Activated naive CD4-positive, alpha-beta T cell treated with anti-CD3 and anti-CD28 coated beads, Interleukin-2, amount 50 U/mL, for 24 hours (primary cell): Measurements from ENCODE around the gene MLH3.

ENCODE experiments used
- H3K27ac Mint-ChIP-seq: one replicate; pipeline ENCODE4 v1.8.0; 2021; ENCODE audit warnings: mild to moderate bottlenecking, mixed read lengths
- H3K27me3 Mint-ChIP-seq: one replicate; pipeline ENCODE4 v1.8.0; 2021; ENCODE audit warnings: mixed read lengths
- H3K36me3 Mint-ChIP-seq: one replicate; pipeline ENCODE4 v1.8.0; 2021; ENCODE audit warnings: mixed read lengths
- H3K4me1 Mint-ChIP-seq: one replicate; pipeline ENCODE4 v1.8.0; 2021; ENCODE audit warnings: mixed read lengths
- H3K4me3 Mint-ChIP-seq: one replicate; pipeline ENCODE4 v1.8.0; 2021; ENCODE audit warnings: mild to moderate bottlenecking, mixed read lengths
- H3K9me3 Mint-ChIP-seq: one replicate; pipeline ENCODE4 v1.8.0; 2021; ENCODE audit warnings: mixed read lengths

MLH3 gene

GRCh38 chr14:74977164-74977900 lies 73.9 kb downstream of the MLH3 start:
- H3K27me3 Mint-ChIP-seq = no peaks in the 10 kb centered on the region
- H3K9me3 Mint-ChIP-seq = no peaks in the 10 kb centered on the region
- no peak overlapping the region for H3K4me3 Mint-ChIP-seq
- H3K4me1 Mint-ChIP-seq = no peaks in the 10 kb centered on the region
- no peak overlapping the region for H3K27ac Mint-ChIP-seq
- no peaks in the 10 kb centered on the region for H3K36me3 Mint-ChIP-seq

GRCh38 chr14:74976264-74977113 lies 74.8 kb downstream of the MLH3 start:
- Mint-ChIP-seq H3K27me3 (no peaks in the 10 kb centered on the region), H3K27ac (no peak overlapping the region), H3K4me3 (no peak overlapping the region), H3K36me3 (no peaks in the 10 kb centered on the region), H3K9me3 (no peaks in the 10 kb centered on the region), H3K4me1 (no peaks in the 10 kb centered on the region)

DNA sequence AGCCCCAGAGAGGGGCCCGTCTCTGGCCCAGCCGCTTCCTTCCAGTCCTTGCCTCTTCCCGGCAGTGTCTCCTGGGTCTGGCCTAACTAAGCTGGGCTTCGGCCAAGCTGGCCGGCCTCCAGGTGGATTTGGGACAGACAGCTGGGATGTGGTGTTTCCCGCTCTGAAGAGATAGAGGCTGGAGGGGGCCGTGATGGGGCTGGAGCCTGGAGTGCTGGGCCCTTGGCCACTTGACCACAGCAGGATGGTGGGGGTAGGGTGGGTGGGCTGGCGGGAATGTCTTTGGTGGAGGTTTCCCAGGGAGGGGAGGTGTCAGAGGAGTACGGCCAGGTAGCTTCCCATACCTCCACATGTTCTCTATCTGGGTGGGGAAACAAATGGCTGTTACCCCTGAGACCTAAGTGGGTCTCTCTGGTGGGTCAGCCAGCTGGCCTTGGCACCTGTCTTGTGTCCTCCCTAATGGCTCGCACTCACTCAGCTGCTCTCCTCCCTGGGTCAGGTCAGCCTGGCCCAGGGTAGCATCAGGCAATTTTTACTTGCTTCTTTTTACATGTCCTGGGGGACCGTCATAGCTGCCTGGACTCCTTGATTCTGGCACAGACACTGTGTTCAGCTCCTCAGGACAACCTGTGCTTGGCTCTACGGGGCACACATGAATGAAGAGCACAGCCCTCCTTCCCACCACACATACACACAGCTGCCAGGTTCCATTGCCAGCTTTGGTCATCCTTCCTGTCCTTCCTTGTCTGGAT lies 76.0 kb downstream of the MLH3 start:
- H3K4me3 Mint-ChIP-seq = no peak overlapping the region
- H3K27ac Mint-ChIP-seq = no peak overlapping the region
- no peaks in the 10 kb centered on the region for H3K27me3 Mint-ChIP-seq
- no peaks in the 10 kb centered on the region for H3K36me3 Mint-ChIP-seq
- no peaks in the 10 kb centered on the region for H3K9me3 Mint-ChIP-seq
- H3K4me1 Mint-ChIP-seq = no peaks in the 10 kb centered on the region

DNA sequence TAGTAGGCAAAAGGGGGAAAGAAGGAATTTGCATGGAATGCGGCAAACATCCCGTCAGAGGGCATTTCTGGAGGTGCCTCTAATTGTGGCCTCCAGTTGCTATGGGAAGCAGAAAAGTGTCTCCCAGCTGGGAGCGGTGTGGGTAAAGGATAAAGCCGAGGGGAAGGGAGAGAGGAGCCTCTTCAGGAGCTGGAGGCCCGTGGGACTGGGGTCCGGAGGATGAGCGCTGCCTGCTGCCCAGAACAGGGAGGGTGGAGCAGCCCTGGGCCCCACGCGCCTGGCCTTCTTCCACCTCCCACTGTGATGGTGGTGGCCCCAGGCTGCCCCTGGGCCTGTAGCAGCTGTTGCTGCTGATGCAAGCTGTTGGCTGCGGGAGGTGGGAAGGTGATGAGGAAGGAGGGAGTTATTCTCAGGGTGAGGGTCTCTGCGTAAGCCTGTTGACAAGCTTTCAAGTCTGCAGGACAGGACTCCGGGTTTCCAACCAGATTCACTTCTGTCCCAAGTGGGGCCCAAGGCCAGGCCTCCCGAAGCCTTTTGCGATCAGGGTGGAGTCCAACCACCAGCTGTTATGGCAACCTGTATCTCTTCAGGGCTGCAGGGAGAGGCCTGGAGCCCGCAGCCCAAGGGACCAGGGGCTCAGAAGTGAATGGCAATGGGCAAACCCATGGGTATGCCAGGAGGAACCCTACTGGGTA lies 76.8 kb downstream of the MLH3 start:
- Mint-ChIP-seq H3K27ac (peak overlapping the region; percentile 51), H3K9me3 (no peaks in the 10 kb centered on the region), H3K27me3 (no peaks in the 10 kb centered on the region), H3K4me3 (no peak overlapping the region), H3K4me1 (no peaks in the 10 kb centered on the region), H3K36me3 (no peaks in the 10 kb centered on the region)

GRCh38 chr14:74973905-74974363 lies 77.3 kb downstream of the MLH3 start:
- no peaks in the 10 kb centered on the region for H3K27me3 Mint-ChIP-seq
- H3K36me3 Mint-ChIP-seq = no peaks in the 10 kb centered on the region
- H3K27ac Mint-ChIP-seq = peak overlapping the region; percentile 51
- H3K4me1 Mint-ChIP-seq = no peaks in the 10 kb centered on the region
- H3K4me3 Mint-ChIP-seq = no peak overlapping the region
- no peaks in the 10 kb centered on the region for H3K9me3 Mint-ChIP-seq

DNA sequence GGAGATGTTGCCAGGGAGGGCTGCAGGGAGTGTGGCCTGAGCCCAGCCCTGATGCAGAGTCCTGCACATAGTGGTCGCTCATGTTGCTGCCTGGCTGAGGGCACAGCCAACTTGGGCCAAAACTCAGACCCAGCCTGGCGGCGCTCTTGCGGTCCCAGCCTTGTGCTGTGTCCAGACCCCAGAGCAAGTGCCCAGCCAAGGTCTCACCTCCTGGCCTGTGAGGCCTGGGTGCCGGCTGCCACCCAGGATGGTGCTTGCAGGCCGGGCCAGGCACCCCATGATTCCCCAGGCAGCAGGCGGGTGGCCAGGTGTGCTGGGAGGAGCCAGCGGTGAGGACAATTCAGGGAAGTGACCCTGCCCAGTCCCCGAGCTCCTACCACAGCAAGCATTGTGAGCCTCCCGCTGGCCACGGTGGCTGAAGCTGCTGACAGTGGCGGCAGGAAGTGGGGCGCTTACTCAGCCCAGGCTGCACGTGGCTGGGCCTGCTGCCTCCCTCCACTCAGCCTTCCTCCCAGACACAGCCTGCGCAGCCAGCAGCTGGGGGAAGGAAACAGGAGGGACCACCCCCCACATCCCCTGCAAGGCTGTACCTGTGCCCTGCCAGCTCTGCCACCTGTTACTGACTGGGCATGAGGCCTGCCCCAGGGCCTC lies 78.1 kb downstream of the MLH3 start:
- H3K9me3 Mint-ChIP-seq = no peaks in the 10 kb centered on the region
- H3K36me3 Mint-ChIP-seq = no peaks in the 10 kb centered on the region
- H3K27ac Mint-ChIP-seq = no peak overlapping the region
- no peaks in the 10 kb centered on the region for H3K27me3 Mint-ChIP-seq
- no peak overlapping the region for H3K4me3 Mint-ChIP-seq
- no peaks in the 10 kb centered on the region for H3K4me1 Mint-ChIP-seq

GRCh38 chr14:74968811-74969210 lies 82.5 kb downstream of the MLH3 start:
- Mint-ChIP-seq H3K27ac (no peak overlapping the region), H3K4me3 (no peak overlapping the region), H3K36me3 (no peaks in the 10 kb centered on the region), H3K4me1 (no peaks in the 10 kb centered on the region), H3K9me3 (no peaks in the 10 kb centered on the region), H3K27me3 (no peaks in the 10 kb centered on the region)

- Mint-ChIP-seq H3K27me3 (no peaks in the 10 kb centered on the region), H3K36me3 (no peaks in the 10 kb centered on the region), H3K4me1 (no peaks in the 10 kb centered on the region), H3K27ac (no peak overlapping the region), H3K9me3 (no peaks in the 10 kb centered on the region), H3K4me3 (no peak overlapping the region)
Observed at GRCh38 chr14:74965486-74966153, 85.6 kb downstream of the MLH3 start.

- Mint-ChIP-seq H3K4me3 (no peak overlapping the region), H3K4me1 (no peaks in the 10 kb centered on the region), H3K27ac (no peak overlapping the region), H3K36me3 (no peaks in the 10 kb centered on the region), H3K27me3 (no peaks in the 10 kb centered on the region), H3K9me3 (no peaks in the 10 kb centered on the region)
Observed at GRCh38 chr14:74964787-74965485, 86.3 kb downstream of the MLH3 start.
